HG03066 (cell line): ENCODE results near the gene FGF23.
"Not testable (repeated sequence)": the region's sequence is repeated elsewhere in the genome, so short reads cannot be mapped to it uniquely, and the experiment has no call there.

Experiments used
- ATAC-seq: cut with Tn5 transposase; IDR thresholded peaks from one replicate; pipeline ENCODE4 v1.9.1; 2021; ENCODE audit warnings: low read depth; ENCODE audit not compliant: unreplicated experiment

The FGF23 gene

DNA sequence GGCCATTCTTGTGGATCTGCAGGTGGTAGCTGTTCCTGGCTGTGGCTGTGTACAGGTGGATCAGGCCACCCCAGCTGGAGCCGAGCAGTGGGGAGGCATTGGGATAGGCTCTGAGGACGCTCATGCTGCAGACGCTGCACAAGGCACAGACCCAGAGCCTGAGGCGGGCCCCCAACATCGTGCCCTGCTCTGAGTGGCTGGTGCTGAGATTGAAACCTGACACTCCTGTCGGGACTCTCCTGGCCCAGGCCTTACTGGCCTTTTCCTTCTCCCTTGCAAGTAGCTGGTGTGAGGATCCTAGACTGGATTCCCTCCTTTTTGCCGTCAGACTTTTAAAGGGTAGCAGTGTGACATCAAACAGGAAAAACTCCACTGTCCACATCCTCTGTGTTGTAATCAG, at the start of gene FGF23:
FGF23 (minus strand) TSS at position 308 of the 400 bp plus-strand sequence; CDS start at position 178, 130 bp downstream.
- no peak for ATAC-seq

DNA sequence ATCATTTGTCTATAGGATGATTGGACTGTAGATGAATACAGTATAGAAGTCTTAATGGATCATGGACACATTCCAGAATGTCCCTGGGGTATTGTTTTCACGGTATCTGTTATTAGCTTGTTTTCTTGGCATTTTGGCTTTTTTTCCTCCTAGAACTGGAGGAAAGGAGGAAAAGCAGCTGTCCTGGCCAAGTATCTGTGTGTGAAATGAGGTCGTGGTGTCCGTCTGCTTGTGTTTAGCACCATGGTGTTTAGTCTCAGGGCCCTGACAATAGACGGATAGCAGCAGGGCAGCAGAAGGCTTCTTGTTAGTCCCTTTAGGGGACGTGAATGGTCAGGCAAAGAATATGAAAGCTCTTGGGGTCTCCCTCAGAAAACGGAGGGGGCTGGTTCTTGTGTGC, 44.9 kb upstream of the FGF23 start:
- no peak for ATAC-seq

DNA sequence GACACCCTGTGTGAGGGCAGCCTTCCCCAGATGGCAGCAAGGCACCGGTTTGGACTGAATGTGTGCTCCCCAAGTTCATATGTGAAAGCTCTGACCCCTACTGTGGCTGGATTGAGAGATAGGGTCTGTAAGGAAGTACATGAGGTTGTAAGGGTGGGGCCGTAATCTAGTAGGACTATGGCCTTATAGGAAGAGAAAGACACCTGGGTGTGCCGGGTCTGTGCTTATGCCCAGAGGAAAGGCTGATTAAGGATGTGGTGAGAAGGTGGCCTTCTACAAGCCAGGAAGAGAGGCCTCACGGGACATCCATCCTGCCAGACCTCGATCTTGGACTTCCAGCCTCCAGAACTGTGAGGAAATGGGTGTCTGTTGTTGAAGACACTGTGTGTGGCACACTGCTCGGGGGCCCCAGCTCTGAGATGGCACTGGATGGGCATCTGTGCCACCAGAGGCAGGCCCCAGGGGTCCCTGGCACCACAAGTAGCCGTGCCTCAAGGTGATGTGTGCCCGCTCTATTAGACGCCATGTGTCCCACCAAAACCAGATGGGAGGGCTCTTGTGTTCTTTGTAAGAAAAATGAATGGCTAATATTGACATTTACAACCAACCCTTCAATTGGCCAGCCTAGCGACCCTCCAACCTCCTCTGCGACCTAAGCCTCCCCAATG, 44.1 kb upstream of the FGF23 start:
- ATAC-seq = no peak

DNA sequence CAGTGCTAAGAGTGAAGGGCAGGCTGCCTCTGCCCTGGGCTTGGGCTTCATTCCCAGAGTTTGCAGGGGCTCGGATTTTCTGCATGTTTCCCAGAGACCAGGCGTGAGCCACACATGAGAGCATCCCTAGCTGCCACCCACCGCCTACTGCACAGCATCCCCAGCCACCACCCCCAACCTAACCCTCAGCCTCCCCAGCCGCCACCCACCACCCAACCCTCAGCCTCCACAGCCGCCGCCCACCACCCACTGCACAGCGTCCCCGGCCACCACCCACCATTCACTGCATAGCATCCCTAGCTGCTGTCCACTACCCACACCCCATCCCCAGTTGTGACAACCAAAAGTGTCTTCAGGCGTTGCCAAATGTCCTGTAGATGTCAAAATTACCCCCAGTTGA, 43.5 kb upstream of the FGF23 start:
- no peak for ATAC-seq

DNA sequence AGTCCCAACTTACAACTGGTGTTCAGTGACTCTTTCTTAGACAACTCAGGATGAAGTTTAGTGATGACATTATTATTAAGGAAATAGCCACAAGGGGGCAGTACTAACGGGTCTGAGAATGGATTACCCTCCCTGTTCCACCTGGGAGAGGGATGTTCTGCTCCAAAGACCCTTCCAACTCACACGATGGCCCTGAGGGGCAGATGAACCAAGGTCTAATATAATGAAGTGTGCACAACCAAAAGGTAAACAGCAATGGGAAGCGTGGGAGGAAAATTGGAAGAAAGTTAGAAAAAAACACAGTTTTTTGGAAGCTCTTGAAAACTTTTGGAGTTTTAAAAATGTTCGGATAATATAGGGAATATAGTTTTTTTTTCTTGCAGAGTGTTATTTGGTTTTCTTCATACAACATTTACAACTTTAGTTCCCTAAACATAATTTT, 42.1 kb upstream of the FGF23 start:
- ATAC-seq = no peak

GRCh38 chr12:4420138-4420670, 40.7 kb upstream of the FGF23 start:
- no peak for ATAC-seq

DNA sequence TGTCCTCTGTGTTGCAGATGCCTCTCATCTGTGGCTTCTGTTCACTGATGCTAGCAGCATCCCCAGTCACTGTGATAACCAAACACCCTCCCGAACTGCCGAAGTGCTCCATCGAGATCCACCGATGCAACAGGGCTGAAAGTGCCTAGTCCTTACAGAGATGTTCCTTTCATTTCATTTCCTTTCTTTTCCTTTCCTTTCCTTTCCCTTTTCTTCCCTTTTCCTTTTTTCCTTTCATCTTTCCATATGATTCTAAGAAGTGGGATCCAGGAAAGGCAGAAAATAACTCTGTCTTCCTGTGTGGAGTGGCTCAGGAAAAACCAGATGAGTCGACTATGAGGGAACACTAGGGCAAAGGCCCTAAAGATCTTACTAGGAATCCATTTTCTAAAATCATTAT, 39.4 kb upstream of the FGF23 start:
- no peak for ATAC-seq

DNA sequence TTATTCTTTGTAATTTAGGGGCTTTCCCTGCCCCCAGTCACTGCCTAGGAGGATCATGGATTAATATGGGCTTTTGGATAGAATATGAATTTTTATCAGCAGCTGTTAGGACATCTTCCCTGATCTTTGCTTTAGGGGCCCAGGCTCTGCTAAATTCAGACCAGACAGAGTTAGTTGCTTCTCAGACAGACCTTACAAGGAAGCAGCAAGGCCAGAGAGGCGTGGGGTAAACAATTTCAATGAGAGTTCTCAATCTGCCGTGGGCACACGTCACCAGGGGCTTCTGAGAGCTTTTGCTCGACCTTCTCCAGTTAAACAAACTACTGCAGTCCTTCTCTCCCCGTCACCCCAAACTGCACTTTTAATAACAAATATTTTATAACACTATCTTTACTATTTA, 38.4 kb upstream of the FGF23 start:
- ATAC-seq = no peak

DNA sequence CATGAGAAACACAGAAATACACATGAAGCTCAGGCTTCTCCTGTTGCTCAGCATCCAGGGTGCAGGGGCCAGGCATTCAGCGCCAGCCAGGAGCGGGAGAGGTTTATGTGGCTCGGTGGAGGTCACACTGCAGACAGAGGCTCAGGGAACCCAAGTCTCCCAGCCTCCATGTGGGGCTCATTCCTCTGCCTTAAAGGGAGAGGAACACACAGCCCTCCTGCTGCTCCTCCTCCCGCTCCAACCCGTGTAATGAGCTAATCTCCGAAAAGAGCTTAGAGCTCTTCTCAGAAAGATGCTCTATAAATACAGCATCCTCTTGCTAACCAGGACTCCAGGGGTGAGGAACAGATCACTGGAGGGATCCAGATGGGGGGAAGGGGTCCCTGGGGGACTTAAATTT, 37.9 kb upstream of the FGF23 start:
- no peak for ATAC-seq

- no peak for ATAC-seq
Measured at GRCh38 chr12:4416276-4416675, 36.8 kb upstream of the FGF23 start.

- ATAC-seq = no peak
Measured at GRCh38 chr12:4412465-4412864, 33.0 kb upstream of the FGF23 start.

- no peak for ATAC-seq
Measured at GRCh38 chr12:4412056-4412455, 32.5 kb upstream of the FGF23 start.

DNA sequence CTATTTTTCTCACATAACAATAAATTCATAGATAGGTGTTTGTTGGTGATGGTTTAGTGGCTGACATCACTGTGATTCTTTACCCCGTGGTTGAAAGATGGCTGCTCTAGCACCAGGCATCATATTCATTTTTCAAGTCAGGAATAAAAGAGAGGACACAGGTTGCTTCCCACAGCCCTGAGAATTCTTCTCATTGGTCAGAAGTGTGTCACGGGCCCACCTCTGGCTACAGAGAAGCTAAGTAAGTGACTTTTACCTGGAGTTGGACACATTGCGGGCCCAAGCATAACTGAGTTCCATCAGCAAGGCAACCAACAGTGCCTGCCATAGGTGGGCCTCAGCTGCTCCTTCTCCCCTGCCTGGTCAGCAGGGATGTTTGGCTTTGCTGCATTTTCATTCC, 27.6 kb upstream of the FGF23 start:
- ATAC-seq = no peak

GRCh38 chr12:4404877-4405637, 25.5 kb upstream of the FGF23 start:
- not testable (repeated sequence) for ATAC-seq

DNA sequence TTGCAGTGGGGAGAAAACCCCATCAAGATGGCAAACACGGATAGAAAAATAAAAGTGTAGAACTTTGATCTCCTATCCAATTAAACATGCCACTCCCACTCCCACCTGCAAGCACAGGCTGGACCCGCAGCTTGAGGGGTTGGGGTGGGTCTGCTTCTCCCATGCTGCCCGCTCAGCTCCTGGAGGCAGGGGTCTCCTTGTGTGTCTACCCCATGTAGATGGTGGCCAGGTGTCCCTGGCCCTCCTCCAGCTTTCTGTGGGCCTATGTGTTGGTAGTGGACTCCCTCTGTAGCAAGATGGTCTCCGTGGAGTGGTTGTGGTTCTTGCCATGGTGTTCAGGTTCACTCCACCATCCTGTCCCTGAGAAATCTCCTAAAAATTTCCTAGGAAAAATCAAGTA, 23.5 kb upstream of the FGF23 start:
- ATAC-seq = no peak

DNA sequence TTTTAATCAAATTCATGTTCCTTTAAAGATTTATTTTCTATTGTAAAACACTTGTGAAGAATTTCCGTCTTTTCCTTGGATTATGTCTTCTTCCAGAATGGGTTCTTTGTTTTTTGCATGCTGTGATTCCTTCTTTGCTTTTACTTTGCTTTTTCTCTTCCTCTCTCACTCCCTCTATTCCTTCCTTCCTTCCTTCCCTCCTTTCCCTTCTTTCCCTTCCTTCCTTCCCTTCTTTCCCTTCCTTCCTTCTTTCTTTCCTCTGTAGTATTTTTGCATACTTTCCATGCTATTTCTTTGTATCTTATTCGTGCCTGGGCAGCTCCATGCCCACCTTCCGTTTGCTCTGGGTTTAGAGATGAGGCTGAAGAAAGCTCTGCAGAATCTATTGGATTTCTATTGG, 21.6 kb upstream of the FGF23 start:
- ATAC-seq = no peak

DNA sequence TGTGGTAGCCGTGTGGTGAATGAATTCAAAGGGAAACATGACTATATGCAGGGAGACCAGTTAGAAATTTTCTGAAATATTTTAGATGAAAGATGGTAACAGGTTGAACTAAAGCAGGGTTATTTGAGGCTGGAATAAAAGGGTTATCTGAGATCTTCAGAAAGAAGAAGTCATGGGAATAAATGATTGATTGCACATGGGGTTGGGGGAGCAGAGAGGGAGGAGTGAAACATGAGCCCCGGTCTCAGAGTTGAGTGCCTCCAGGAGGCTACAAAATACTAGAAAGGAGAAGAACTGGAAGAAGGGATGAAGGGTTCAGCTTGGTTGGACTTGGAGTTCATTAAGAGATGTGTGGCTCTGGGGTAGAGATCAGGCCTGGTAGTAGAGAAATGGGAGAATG, 16.3 kb upstream of the FGF23 start:
- no peak for ATAC-seq

- no peak for ATAC-seq
Measured at GRCh38 chr12:4393211-4393610, 13.7 kb upstream of the FGF23 start.

DNA sequence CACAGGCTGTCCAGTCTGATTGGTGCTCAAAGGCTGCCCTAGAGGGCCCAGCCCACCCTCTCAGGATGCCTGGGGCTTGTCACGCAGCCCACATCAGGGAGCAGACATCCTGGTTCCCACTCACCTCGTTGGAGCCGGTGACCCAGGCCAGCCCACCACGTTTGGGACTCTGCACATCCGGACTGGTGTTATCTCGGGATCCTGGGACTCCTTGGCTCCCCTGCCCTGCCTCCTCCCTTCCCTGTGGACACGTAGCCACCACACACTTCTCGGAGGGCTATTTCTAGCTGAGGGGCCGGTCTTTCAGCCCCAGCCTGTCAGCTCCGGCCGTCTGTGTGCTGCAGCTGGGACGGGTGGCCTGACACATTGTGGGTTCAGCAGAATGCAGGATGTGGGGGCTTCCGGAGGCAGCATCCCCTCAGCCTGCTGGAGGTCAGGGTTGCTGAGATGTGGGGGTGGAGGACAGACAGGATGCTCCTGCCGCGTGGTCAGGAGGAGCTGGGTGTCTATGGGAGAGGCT, 12.8 kb upstream of the FGF23 start:
- no peak for ATAC-seq

DNA sequence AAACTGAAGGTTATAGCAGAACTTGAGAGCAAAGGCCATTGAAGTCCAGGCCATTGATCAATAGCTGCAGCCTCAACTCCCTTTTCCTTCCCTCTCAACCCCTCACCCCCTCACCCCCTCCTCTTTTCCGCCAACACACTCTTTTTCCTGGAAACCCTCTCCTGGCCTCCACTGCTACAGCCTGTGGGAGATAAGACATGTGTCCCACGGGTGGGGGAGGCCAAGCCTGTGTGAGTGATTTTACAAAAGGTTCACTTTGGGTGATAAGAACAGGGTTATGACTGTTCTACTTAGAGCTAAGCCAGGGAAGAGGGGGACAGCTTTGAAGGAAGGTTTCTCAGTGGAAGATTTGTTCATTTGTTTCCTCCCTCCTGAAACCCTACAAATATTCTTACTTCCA, 9.2 kb upstream of the FGF23 start:
- no peak for ATAC-seq

GRCh38 chr12:4388032-4388431, 8.5 kb upstream of the FGF23 start:
- no peak for ATAC-seq

DNA sequence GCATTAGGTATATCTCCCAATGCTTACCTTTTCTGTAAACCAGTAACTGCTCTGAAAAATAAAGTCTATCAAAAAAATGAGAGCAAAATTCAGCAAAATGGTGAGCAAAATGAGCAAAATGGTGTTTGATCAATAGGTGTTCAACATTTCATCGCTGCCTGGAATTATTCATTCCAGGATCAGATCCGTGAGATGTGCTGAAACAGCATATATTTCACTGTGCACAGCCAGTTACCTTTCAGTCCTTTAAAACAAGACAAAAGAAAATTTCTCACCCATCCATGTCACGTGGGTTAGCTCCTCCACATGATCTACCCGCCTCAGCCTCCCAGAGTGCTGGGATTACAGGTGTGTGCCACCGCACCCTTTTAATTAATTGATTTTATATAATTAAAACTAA, 8.1 kb upstream of the FGF23 start:
- no peak for ATAC-seq
